Trophoblast cell (in vitro differentiated cells and primary cell): ENCODE data around the gene ADGRG4.
A peak's percentile ranks its signal among the peaks of the same experiment; 100 is the strongest.

ENCODE experiments used
- DNase-seq, 2 donors: peaks; one replicate each; pipeline ENCODE4 v3.0.0-alpha.2; 2016
- H2AFZ ChIP-seq: 2 replicates; pipeline ENCODE4 v1.6.1; 2013; ENCODE audit warnings: low read length, moderate library complexity, mild to moderate bottlenecking; ENCODE audit not compliant: insufficient read depth, poor library complexity
- H2AK5ac ChIP-seq: 2 replicates; pipeline ENCODE4 v1.6.1; 2013; ENCODE audit warnings: mild to moderate bottlenecking, low read length
- H2BK120ac ChIP-seq: 2 replicates; pipeline ENCODE4 v1.6.1; 2013; ENCODE audit warnings: low read length, mild to moderate bottlenecking, moderate library complexity; ENCODE audit not compliant: insufficient read depth, poor library complexity
- H2BK12ac ChIP-seq: 2 replicates; pipeline ENCODE4 v1.6.1; 2013; ENCODE audit warnings: mild to moderate bottlenecking, low read length, moderate library complexity
- H2BK5ac ChIP-seq: 2 replicates; pipeline ENCODE4 v1.6.1; 2013; ENCODE audit warnings: low read length, low read depth, moderate library complexity, mild to moderate bottlenecking; ENCODE audit not compliant: poor library complexity
- H3K14ac ChIP-seq: 2 replicates; pipeline ENCODE4 v1.6.1; 2013; ENCODE audit warnings: mild to moderate bottlenecking, low read length
- H3K18ac ChIP-seq: 2 replicates; pipeline ENCODE4 v1.6.1; 2013; ENCODE audit warnings: mild to moderate bottlenecking, low read length
- H3K23ac ChIP-seq: 2 replicates; pipeline ENCODE4 v1.6.1; 2013; ENCODE audit warnings: low read length
- H3K27ac ChIP-seq: 2 replicates; pipeline ENCODE4 v1.5.1; 2013; ENCODE audit warnings: low read depth, mild to moderate bottlenecking, inconsistent platforms, low read length, moderate library complexity
- H3K27me3 ChIP-seq: 2 replicates; pipeline ENCODE4 v1.6.1; 2013; ENCODE audit warnings: inconsistent platforms, mild to moderate bottlenecking, low read length, moderate library complexity; ENCODE audit not compliant: insufficient read depth
- H3K36me3 ChIP-seq, 2 experiments: 1 replicate in 1 of 2; 2 replicates in 1 of 2; pipeline ENCODE4 v1.6.1; 2013; ENCODE audit warnings: low read length in 2 of 2, mild to moderate bottlenecking in 2 of 2, moderate library complexity in 1 of 2; ENCODE audit not compliant: insufficient read depth in 2 of 2, control insufficient read depth in 1 of 2
- H3K4ac ChIP-seq: 2 replicates; pipeline ENCODE4 v1.6.1; 2013; ENCODE audit warnings: low read depth, mild to moderate bottlenecking, low read length, moderate library complexity
- H3K4me1 ChIP-seq, 2 experiments: 1 replicate in 1 of 2; 2 replicates in 1 of 2; pipeline ENCODE4 v1.6.1; 2013; ENCODE audit warnings: low read length in 2 of 2, mild to moderate bottlenecking in 2 of 2, moderate library complexity in 1 of 2; ENCODE audit not compliant: insufficient read depth in 2 of 2, control insufficient read depth in 1 of 2
- H3K4me2 ChIP-seq: 2 replicates; pipeline ENCODE4 v1.6.1; 2013; ENCODE audit warnings: inconsistent platforms, mild to moderate bottlenecking, low read length, moderate library complexity
- H3K4me3 ChIP-seq: 2 replicates; pipeline ENCODE4 v1.5.1; 2013; ENCODE audit warnings: mild to moderate bottlenecking, low read depth, low read length, inconsistent platforms
- H3K79me1 ChIP-seq: one replicate; pipeline ENCODE4 v1.6.1; 2013; ENCODE audit warnings: low read length
- H3K79me2 ChIP-seq: 2 replicates; pipeline ENCODE4 v1.6.1; 2013; ENCODE audit warnings: low read length, mild to moderate bottlenecking; ENCODE audit not compliant: control insufficient read depth, insufficient read depth, poor library complexity
- H3K9ac ChIP-seq: 2 replicates; pipeline ENCODE4 v1.6.1; 2013; ENCODE audit warnings: mild to moderate bottlenecking, low read length
- H3K9me3 ChIP-seq: 2 replicates; pipeline ENCODE4 v1.6.1; 2013; ENCODE audit warnings: low read depth, mild to moderate bottlenecking, control low read depth, inconsistent platforms, low read length; ENCODE audit not compliant: insufficient read depth
- H4K12ac ChIP-seq: 2 replicates; pipeline ENCODE4 v1.6.1; 2013; ENCODE audit warnings: low read depth, mild to moderate bottlenecking, low read length, moderate library complexity
- H4K8ac ChIP-seq: 2 replicates; pipeline ENCODE4 v1.6.1; 2013; ENCODE audit warnings: low read depth, mild to moderate bottlenecking, low read length, moderate library complexity
- H4K91ac ChIP-seq: one replicate; pipeline ENCODE4 v1.6.1; 2013; ENCODE audit warnings: low read depth, mild to moderate bottlenecking, low read length, moderate library complexity
- WGBS: extraction: QIAGEN DNeasy Blood & Tissue Kit; methylation state at CpG from one replicate; pipeline ENCODE4 v1.1.7; 2013; ENCODE audit warnings: missing lambda C conversion rate; ENCODE audit not compliant: insufficient read length, insufficient coverage; ENCODE audit errors: extremely low coverage; 5-methylcytosine and 5-hydroxymethylcytosine counted together

The ADGRG4 gene

GRCh38 chrX:136258951-136259350, 41.8 kb upstream of the ADGRG4 start:
- Histone ChIP-seq H3K4me2 (no peak overlapping the region), H3K27ac (no peak overlapping the region), H4K8ac (no peak overlapping the region), H3K79me1 (no peaks in the 10 kb centered on the region), H3K23ac (no peak overlapping the region), H3K27me3 (no peaks in the 10 kb centered on the region), H2AFZ (no peak overlapping the region), H3K4ac (no peak overlapping the region), H3K4me3 (no peak overlapping the region), H3K79me2 (no peaks in the 10 kb centered on the region), H4K91ac (no peak overlapping the region), H2AK5ac (no peak overlapping the region), H2BK120ac (no peak overlapping the region), H3K9ac (no peak overlapping the region), H2BK12ac (no peak overlapping the region), H4K12ac (no peak overlapping the region), H2BK5ac (no peak overlapping the region), H3K14ac (no peak overlapping the region), H3K36me3 (no peaks in the 10 kb centered on the region), H3K9me3 (no peaks in the 10 kb centered on the region), H3K4me1 (no peaks in the 10 kb centered on the region), H3K18ac (no peak overlapping the region)
- no CpG with 5 or more reads among the region's 1 CpG for WGBS
- DNase-seq = no peak

- no peak overlapping the region for H4K91ac ChIP-seq
- H3K23ac ChIP-seq = no peak overlapping the region
- H3K9me3 ChIP-seq = no peaks in the 10 kb centered on the region
- no peak overlapping the region for H3K4me3 ChIP-seq
- H3K4me2 ChIP-seq = no peak overlapping the region
- no peaks in the 10 kb centered on the region for H3K36me3 ChIP-seq
- H2BK5ac ChIP-seq = no peak overlapping the region
- DNase-seq = no peak
- H4K8ac ChIP-seq = no peak overlapping the region
- no peak overlapping the region for H4K12ac ChIP-seq
- H3K27ac ChIP-seq = no peak overlapping the region
- no peaks in the 10 kb centered on the region for H3K79me2 ChIP-seq
- no peak overlapping the region for H2AFZ ChIP-seq
- H3K4ac ChIP-seq = no peak overlapping the region
- H3K27me3 ChIP-seq = no peaks in the 10 kb centered on the region
- H2AK5ac ChIP-seq = no peak overlapping the region
- no peaks in the 10 kb centered on the region for H3K79me1 ChIP-seq
- no peak overlapping the region for H2BK120ac ChIP-seq
- H2BK12ac ChIP-seq = no peak overlapping the region
- H3K4me1 ChIP-seq = no peaks in the 10 kb centered on the region
- WGBS = no CpG with 5 or more reads among the region's 4 CpGs
- H3K9ac ChIP-seq = no peak overlapping the region
- H3K14ac ChIP-seq = no peak overlapping the region
- H3K18ac ChIP-seq = no peak overlapping the region
Observed at GRCh38 chrX:136259543-136259942, 41.2 kb upstream of the ADGRG4 start.

GRCh38 chrX:136260776-136261175, 40.0 kb upstream of the ADGRG4 start:
- Histone ChIP-seq H2BK120ac (no peak overlapping the region), H2BK12ac (no peak overlapping the region), H3K18ac (no peak overlapping the region), H2AK5ac (no peak overlapping the region), H3K27ac (no peak overlapping the region), H3K79me1 (no peaks in the 10 kb centered on the region), H3K4me3 (no peak overlapping the region), H3K4me1 (no peaks in the 10 kb centered on the region), H3K9me3 (no peaks in the 10 kb centered on the region), H3K4me2 (no peak overlapping the region), H3K36me3 (no peaks in the 10 kb centered on the region), H3K4ac (no peak overlapping the region), H4K12ac (no peak overlapping the region), H3K9ac (no peak overlapping the region), H4K8ac (no peak overlapping the region), H3K27me3 (no peaks in the 10 kb centered on the region), H2AFZ (no peak overlapping the region), H2BK5ac (no peak overlapping the region), H3K23ac (no peak overlapping the region), H4K91ac (no peak overlapping the region), H3K14ac (no peak overlapping the region), H3K79me2 (no peaks in the 10 kb centered on the region)
- peak in 1 of 2 donors; percentile 46 for DNase-seq

- no peak overlapping the region for H4K91ac ChIP-seq
- DNase-seq = no peak
- H2BK5ac ChIP-seq = no peak overlapping the region
- H3K36me3 ChIP-seq = no peaks in the 10 kb centered on the region
- no peak overlapping the region for H3K4me2 ChIP-seq
- H3K79me2 ChIP-seq = no peaks in the 10 kb centered on the region
- no peak overlapping the region for H3K18ac ChIP-seq
- H4K12ac ChIP-seq = no peak overlapping the region
- no peak overlapping the region for H2AK5ac ChIP-seq
- no peak overlapping the region for H3K27ac ChIP-seq
- no peak overlapping the region for H3K9ac ChIP-seq
- no peaks in the 10 kb centered on the region for H3K9me3 ChIP-seq
- H3K27me3 ChIP-seq = no peaks in the 10 kb centered on the region
- H2BK120ac ChIP-seq = no peak overlapping the region
- WGBS = no CpG with 5 or more reads among the region's 7 CpGs
- no peak overlapping the region for H4K8ac ChIP-seq
- no peaks in the 10 kb centered on the region for H3K4me1 ChIP-seq
- H2AFZ ChIP-seq = no peak overlapping the region
- H3K4me3 ChIP-seq = no peak overlapping the region
- no peak overlapping the region for H3K4ac ChIP-seq
- no peaks in the 10 kb centered on the region for H3K79me1 ChIP-seq
- no peak overlapping the region for H2BK12ac ChIP-seq
- no peak overlapping the region for H3K14ac ChIP-seq
- no peak overlapping the region for H3K23ac ChIP-seq
Observed at GRCh38 chrX:136261321-136261720, 39.4 kb upstream of the ADGRG4 start.
